HepG2 (cell line): Measurements from ENCODE around the gene TPX2. TPM values are rescaled to one million over a fixed set of nuclear protein-coding genes. Genes with fewer than 3 reads are reported as not detected.

Experiments used
- ATAC-seq: fragments of 200-7000 bp; cut with Tn5 transposase; 3 replicates; pipeline ENCODE4 v1.9.1; 2020; ENCODE audit warnings: mild to moderate bottlenecking, moderate library complexity
- BruUV-seq: library from RNA; stranded (reverse); fragments of 400-500 nt; replicated peaks from 2 replicates; lab custom pipeline; 2021; lab: Mats Ljungman, UMichigan
- CTCF ChIA-PET: fragments of 300-600 bp; formaldehyde crosslinking; extraction: SDS; loops from one replicate; lab custom pipeline; 2021; ENCODE audit warnings: low total read pairs, inconsistent platforms, low intra/inter-chr PET ratio; lab: Yijun Ruan, JAX
- POLR2A ChIA-PET: fragments of 350-600 bp; sonication (Branson Sonifier 250); formaldehyde crosslinking; loops from one replicate; lab custom pipeline; 2020; ENCODE audit warnings: antibody characterized with exemption, inconsistent platforms; lab: Yijun Ruan, JAX
- DNase-seq: peaks from one replicate; pipeline ENCODE4 v3.0.0-alpha.2; 2015; ENCODE audit warnings: low spot score
- FAIRE-seq: peaks from 3 replicates; lab custom pipeline; 2011; peaks lifted over from hg19 to GRCh38; lab: Jason Lieb, UNC
- H2AFZ ChIP-seq: one replicate; pipeline ENCODE4 v1.6.1; 2011; ENCODE audit warnings: low read length, inconsistent platforms
- H3K27ac ChIP-seq: fragments of 300-600 bp; 3 replicates; pipeline ENCODE4 v1.8.0; 2011; ENCODE audit warnings: mixed run types, mild to moderate bottlenecking, mixed read lengths, low read length, inconsistent platforms; ENCODE audit not compliant: insufficient read depth; ENCODE audit errors: extremely low read length
- H3K27me3 ChIP-seq, 2 experiments: fragments of 200-600 bp in 1 of 2; 2 replicates in 1 of 2; 3 replicates in 1 of 2; pipeline versions ENCODE4 v1.6.0 to v1.8.0; 2011; ENCODE audit warnings: low read length in 2 of 2, mild to moderate bottlenecking in 2 of 2, moderate library complexity in 2 of 2, inconsistent platforms in 1 of 2; ENCODE audit not compliant: insufficient read depth in 2 of 2, control insufficient read depth in 1 of 2
- H3K36me3 ChIP-seq, 2 experiments: fragments of 200-600 bp in 1 of 2; replicated peaks in 1 of 2; 2 replicates in 1 of 2; 3 replicates in 1 of 2; pipeline versions ENCODE4 v1.5.1 to v1.8.0; 2011; ENCODE audit warnings: low read length in 2 of 2, inconsistent platforms in 1 of 2; ENCODE audit not compliant: insufficient read depth in 2 of 2, control insufficient read depth in 1 of 2
- H3K4me1 ChIP-seq: 2 replicates; pipeline ENCODE4 v1.5.1; 2012; ENCODE audit warnings: low read length, inconsistent platforms; ENCODE audit not compliant: insufficient read depth
- H3K4me2 ChIP-seq: 2 replicates; pipeline ENCODE4 v1.6.0; 2011; ENCODE audit warnings: low read depth, low read length, inconsistent platforms
- H3K4me3 ChIP-seq, 3 experiments: fragments of 200-600 bp in 1 of 3; sonication (generic), shearing (Covaris generic) in 1 of 3; replicated peaks in 1 of 3; 2 replicates each; pipeline ENCODE4 v1.5.1; 2011 to 2016; ENCODE audit warnings: low read length in 3 of 3, inconsistent platforms in 2 of 3, low read depth in 2 of 3, mild to moderate bottlenecking in 2 of 3, control low read depth in 1 of 3, mixed read lengths in 1 of 3; ENCODE audit not compliant: insufficient read depth in 1 of 3
- H3K79me2 ChIP-seq: one replicate; pipeline ENCODE4 v1.6.1; 2011; ENCODE audit warnings: low read length, inconsistent platforms; ENCODE audit not compliant: insufficient read depth
- H3K9ac ChIP-seq: 2 replicates; pipeline ENCODE4 v1.6.0; 2011; ENCODE audit warnings: mild to moderate bottlenecking, low read depth, low read length, inconsistent platforms; ENCODE audit not compliant: insufficient read depth
- H3K9me3 ChIP-seq: 2 replicates; pipeline ENCODE4 v1.5.1; 2012; ENCODE audit warnings: mild to moderate bottlenecking, low read length
- H4K20me1 ChIP-seq: 2 replicates; pipeline ENCODE4 v1.6.0; 2011; ENCODE audit warnings: inconsistent platforms, mild to moderate bottlenecking, low read length, moderate library complexity; ENCODE audit not compliant: insufficient read depth
- EEA1 ChIP-seq: sonication (generic); formaldehyde crosslinking; IDR thresholded peaks from 2 replicates; pipeline ENCODE4 v1.5.1; 2020; ENCODE audit warnings: mild to moderate bottlenecking, missing genetic modification reagents, borderline replicate concordance
- EED ChIP-seq: sonication (generic); formaldehyde crosslinking; IDR thresholded peaks from 2 replicates; pipeline ENCODE4 v1.5.0; 2020; ENCODE audit warnings: mild to moderate bottlenecking, missing genetic modification reagents
- RBM39 ChIP-seq: fragments of 200-400 bp; formaldehyde crosslinking; IDR thresholded peaks from one replicate; pipeline ENCODE4 v1.6.1; 2018; ENCODE audit warnings: antibody characterized with exemption, mild to moderate bottlenecking, low read depth, low read length; ENCODE audit not compliant: poor library complexity, severe bottlenecking
- RNF2 ChIP-seq: fragments of 450-650 bp; conservative IDR thresholded peaks from 2 replicates; pipeline ENCODE4 v1.6.1; 2016; ENCODE audit warnings: low read depth
- SRSF4 ChIP-seq: fragments of 200-400 bp; formaldehyde crosslinking; IDR thresholded peaks from one replicate; pipeline ENCODE4 v1.6.1; 2018; ENCODE audit warnings: mild to moderate bottlenecking, low read depth, low read length, moderate library complexity; ENCODE audit not compliant: poor library complexity, severe bottlenecking
- ZMYM3 ChIP-seq: sonication (generic); formaldehyde crosslinking; IDR thresholded peaks from 2 replicates; pipeline ENCODE4 v1.5.1; 2020; ENCODE audit warnings: mild to moderate bottlenecking, missing genetic modification reagents
- ZNF234 ChIP-seq: sonication (generic); formaldehyde crosslinking; conservative IDR thresholded peaks from 2 replicates; pipeline ENCODE4 v1.5.1; 2020; ENCODE audit warnings: mild to moderate bottlenecking, missing genetic modification reagents
- ZNF382 ChIP-seq: sonication (generic); formaldehyde crosslinking; IDR thresholded peaks from 2 replicates; pipeline ENCODE4 v1.5.0; 2020; ENCODE audit warnings: missing genetic modification reagents, mild to moderate bottlenecking, borderline replicate concordance
- WGBS: methylation state at CpG from one replicate; pipeline ENCODE4 v1.1.6; 2017; ENCODE audit warnings: low lambda C conversion rate; 5-methylcytosine and 5-hydroxymethylcytosine counted together
- in situ Hi-C: cut with HindIII; loops from 2 replicates; pipeline ENCODE4 v1.10.0; 2017; ENCODE audit warnings: low pct_unique_long_range_greater_than_20kb; ENCODE audit not compliant: extremely low pct_ligation_motif_present
- intact Hi-C: fragments of 100-400 bp; cut with micrococcal nuclease; formaldehyde crosslinking; loops from one replicate; pipeline ENCODE4 v1.10.0; 2022; ENCODE audit not compliant: unreplicated experiment
- polyA plus RNA-seq, 8 experiments: library from polyadenylated mRNA; depleted of rRNA in 3 of 8; stranded (reverse) in 7 of 8; unstranded in 1 of 8; fragments of >200 nt; fragmentation: Illumina TruSeq in 4 of 8; extraction: Trizol in 4 of 8; gene quantifications; 2 replicates each; pipeline versions ENCODE4 v1.2.1 to v1.2.3, GENCODE V29; 2011 to 2016; ENCODE audit warnings: low read depth in 4 of 8, missing spikeins in 1 of 8, mixed read lengths in 1 of 8; ENCODE audit not compliant: insufficient read depth in 1 of 8
- total RNA-seq, 5 experiments: library from RNA; depleted of rRNA; stranded (reverse); fragments of >200 nt; fragmentation: Illumina TruSeq; extraction: Trizol; gene quantifications; 2 replicates each; pipeline ENCODE4 v1.2.3, GENCODE V29; 2016; ENCODE audit warnings: low read depth in 1 of 5
- TF ChIP-seq, protein P1 (sequence below), 2 experiments: sonication (generic) in 1 of 2; formaldehyde crosslinking in 1 of 2; IDR thresholded peaks; 2 replicates each; pipeline versions ENCODE4 v1.4.0 to v1.6.1; 2016 to 2020; ENCODE audit warnings: borderline replicate concordance in 1 of 2, low read depth in 1 of 2, mild to moderate bottlenecking in 1 of 2, missing genetic modification reagents in 1 of 2

Gene TPX2
- total and polyA plus RNA-seq, 2 of the 13 experiments (the other 11 are each of a cell fraction or from before 2014, with no cell fraction given), result 34.3 to 124 TPM

DNA sequence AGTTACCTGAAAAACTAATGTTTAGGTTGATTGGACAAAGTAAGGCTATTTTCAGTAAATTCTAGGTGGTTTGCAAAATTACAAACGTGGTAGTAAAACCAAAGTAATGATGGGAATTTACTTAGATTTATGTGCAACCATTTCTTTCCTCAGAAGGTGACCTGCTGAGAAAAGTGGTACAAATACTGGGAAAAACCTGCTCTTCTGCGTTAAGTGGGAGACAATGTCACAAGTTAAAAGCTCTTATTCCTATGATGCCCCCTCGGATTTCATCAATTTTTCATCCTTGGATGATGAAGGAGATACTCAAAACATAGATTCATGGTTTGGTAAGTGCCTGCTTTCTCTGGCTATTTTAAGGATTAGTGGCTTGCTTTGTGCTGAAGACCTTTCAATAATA, 18.2 kb downstream of the TPX2 start:
- Histone ChIP-seq H3K27me3 (no peaks in the 10 kb centered on the region), H3K27ac (no peak overlapping the region), H3K79me2 (peaks cover 52% of the 10 kb centered on the region), H3K36me3 (peaks cover 20 to 71% of the 10 kb centered on the region in 2 experiments), H3K9me3 (no peaks in the 10 kb centered on the region), H2AFZ (no peak overlapping the region), H3K4me2 (no peak overlapping the region), H3K4me3 (no peak overlapping the region), H3K9ac (no peak overlapping the region), H4K20me1 (no peaks in the 10 kb centered on the region), H3K4me1 (no peaks in the 10 kb centered on the region)
- DNase-seq (no peak), FAIRE-seq (no peak), ATAC-seq (no peak)
- intact Hi-C loops, result no loop called here
- no TSS peak for BruUV-seq
- TF ChIP-seq RBM39 (no peak), RNF2 (no peak), EEA1 (CRISPR knock-in tag) (no peak), EED (no peak), ZNF234 (no peak)
- in situ Hi-C loops, result no loop called here
- WGBS, result 97% methylated on average over 3 of the region's 3 CpGs
- ChIA-PET CTCF (no interaction called here), POLR2A (no interaction called here)

DNA sequence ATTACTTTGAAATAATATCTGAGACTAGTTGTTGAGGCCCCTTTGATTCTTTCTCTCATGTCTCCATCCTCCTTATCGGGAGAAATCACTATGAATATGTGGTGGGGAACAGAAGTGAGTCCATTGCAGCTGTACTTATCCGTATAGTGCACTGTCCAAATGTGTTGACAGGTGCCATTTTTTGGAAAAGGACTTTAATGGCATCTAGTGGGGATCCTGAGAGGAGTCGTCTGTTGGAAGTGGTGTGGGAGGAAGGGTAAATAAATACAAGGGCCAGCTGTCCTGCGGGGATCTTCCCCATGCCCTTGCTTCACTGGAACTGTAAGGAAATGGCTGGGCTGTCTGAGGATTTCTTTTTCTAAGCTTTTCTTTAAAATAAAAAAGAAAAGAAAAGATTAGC, 19.4 kb downstream of the TPX2 start:
- TF ChIP-seq, protein P1, sequence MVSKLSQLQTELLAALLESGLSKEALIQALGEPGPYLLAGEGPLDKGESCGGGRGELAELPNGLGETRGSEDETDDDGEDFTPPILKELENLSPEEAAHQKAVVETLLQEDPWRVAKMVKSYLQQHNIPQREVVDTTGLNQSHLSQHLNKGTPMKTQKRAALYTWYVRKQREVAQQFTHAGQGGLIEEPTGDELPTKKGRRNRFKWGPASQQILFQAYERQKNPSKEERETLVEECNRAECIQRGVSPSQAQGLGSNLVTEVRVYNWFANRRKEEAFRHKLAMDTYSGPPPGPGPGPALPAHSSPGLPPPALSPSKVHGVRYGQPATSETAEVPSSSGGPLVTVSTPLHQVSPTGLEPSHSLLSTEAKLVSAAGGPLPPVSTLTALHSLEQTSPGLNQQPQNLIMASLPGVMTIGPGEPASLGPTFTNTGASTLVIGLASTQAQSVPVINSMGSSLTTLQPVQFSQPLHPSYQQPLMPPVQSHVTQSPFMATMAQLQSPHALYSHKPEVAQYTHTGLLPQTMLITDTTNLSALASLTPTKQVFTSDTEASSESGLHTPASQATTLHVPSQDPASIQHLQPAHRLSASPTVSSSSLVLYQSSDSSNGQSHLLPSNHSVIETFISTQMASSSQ (IDR thresholded peaks at IDR 0.05; ENCODE audit: low read depth), result no peak
- TF ChIP-seq, protein P1 (CRISPR knock-in tag; IDR thresholded peaks at IDR 0.05; ENCODE audit: borderline replicate concordance), result no peak
- TF ChIP-seq SRSF4, result no peak
- no peak for TF ChIP-seq ZNF382 (CRISPR knock-in tag)
- no peak for TF ChIP-seq ZMYM3 (CRISPR knock-in tag)
- TF ChIP-seq, all 625 proteins: peak for 0
- WGBS, result 97% methylated on average over 4 of the region's 4 CpGs
- Histone ChIP-seq H3K4me2 (no peak overlapping the region), H3K79me2 (peaks cover 46% of the 10 kb centered on the region), H3K27me3 (no peaks in the 10 kb centered on the region), H3K4me1 (no peaks in the 10 kb centered on the region), H3K9me3 (no peaks in the 10 kb centered on the region), H3K36me3 (peaks cover 20 to 61% of the 10 kb centered on the region in 2 experiments), H3K27ac (no peak overlapping the region), H3K9ac (no peak overlapping the region), H3K4me3 (no peak overlapping the region), H2AFZ (no peak overlapping the region), H4K20me1 (no peaks in the 10 kb centered on the region)
- in situ Hi-C loops (no loop called here), intact Hi-C loops (no loop called here)
- ATAC-seq, result no peak
- no TSS peak for BruUV-seq
- ChIA-PET CTCF (no interaction called here), POLR2A (interaction anchor here (2.3 kb wide), 1 partner anchor 97 kb away, joined by 5 read pairs; no protein-coding TSS in a partner anchor)
- no peak for DNase-seq
- FAIRE-seq, result no peak
